ENCODE results near the gene TGFBI. TPM values are rescaled to one million over a fixed set of nuclear protein-coding genes. Genes with fewer than 3 reads are reported as not detected.

The TGFBI gene
- total RNA-seq, 1 experiment from 2014 or later = 115 TPM

GRCh38 chr5:135997673-135998335 is 31.0 kb upstream of the TGFBI start:
- TF ChIP-seq EZH2 (IDR thresholded peaks at IDR 0.05; ENCODE audit: borderline replicate concordance, low read depth, low read length, poor library complexity, severe bottlenecking) (no peak), CTCF (conservative IDR thresholded peaks at IDR 0.05; ENCODE audit: low read depth, low read length) (no peak)
- Histone ChIP-seq H3K27me3 (replicated peaks; ENCODE audit: insufficient read depth, low read depth, low read length, poor library complexity) (no peaks in the 10 kb centered on the region), H3K4me3 (ENCODE audit: low read depth, low read length, poor library complexity, severe bottlenecking) (no peak overlapping the region), H3K36me3 (ENCODE audit: insufficient read depth, low read length, poor library complexity, severe bottlenecking) (no peaks in the 10 kb centered on the region), H3K27ac (ENCODE audit: low read depth, low read length, poor library complexity, severe bottlenecking) (no peak overlapping the region), H3K4me1 (ENCODE audit: insufficient read depth, low read length, poor library complexity, severe bottlenecking) (peaks cover 40% of the 10 kb centered on the region), H3K9me3 (ENCODE audit: low read depth, low read length, poor library complexity, severe bottlenecking) (no peaks in the 10 kb centered on the region)
- no TSS peak for BruUV-seq (replicated peaks)
- ChIA-PET CTCF (no interaction called here), POLR2A (ENCODE audit: low non-redundant PET) (no interaction called here)
- DNase-seq (ENCODE audit: low spot score) = no peak
- intact Hi-C loops (cut with micrococcal nuclease; ENCODE audit: unreplicated experiment) = no loop called here

GRCh38 chr5:135998889-135999288 is 29.9 kb upstream of the TGFBI start:
- no peaks in the 10 kb centered on the region for H3K36me3 ChIP-seq (ENCODE audit: insufficient read depth, low read length, poor library complexity, severe bottlenecking)
- intact Hi-C loops (cut with micrococcal nuclease; ENCODE audit: unreplicated experiment) = no loop called here
- CTCF ChIA-PET = no interaction called here
- no peak for DNase-seq (ENCODE audit: low spot score)
- H3K4me1 ChIP-seq (ENCODE audit: insufficient read depth, low read length, poor library complexity, severe bottlenecking) = peaks cover 34% of the 10 kb centered on the region
- POLR2A ChIA-PET (ENCODE audit: low non-redundant PET) = no interaction called here
- no peaks in the 10 kb centered on the region for H3K27me3 ChIP-seq (replicated peaks; ENCODE audit: insufficient read depth, low read depth, low read length, poor library complexity)
- no peak overlapping the region for H3K4me3 ChIP-seq (ENCODE audit: low read depth, low read length, poor library complexity, severe bottlenecking)
- no peak overlapping the region for H3K27ac ChIP-seq (ENCODE audit: low read depth, low read length, poor library complexity, severe bottlenecking)
- BruUV-seq (replicated peaks) = no TSS peak
- H3K9me3 ChIP-seq (ENCODE audit: low read depth, low read length, poor library complexity, severe bottlenecking) = no peaks in the 10 kb centered on the region
- TF ChIP-seq CTCF (conservative IDR thresholded peaks at IDR 0.05; ENCODE audit: low read depth, low read length) = no peak

- intact Hi-C loops (cut with micrococcal nuclease; ENCODE audit: unreplicated experiment) = no loop called here
- POLR2A ChIA-PET (ENCODE audit: low non-redundant PET) = no interaction called here
- BruUV-seq (replicated peaks) = no TSS peak
- no peak for DNase-seq (ENCODE audit: low spot score)
- H3K27me3 ChIP-seq (replicated peaks; ENCODE audit: insufficient read depth, low read depth, low read length, poor library complexity) = no peaks in the 10 kb centered on the region
- no peak overlapping the region for H3K27ac ChIP-seq (ENCODE audit: low read depth, low read length, poor library complexity, severe bottlenecking)
- TF ChIP-seq CTCF (conservative IDR thresholded peaks at IDR 0.05; ENCODE audit: low read depth, low read length) (no peak), EZH2 (IDR thresholded peaks at IDR 0.05; ENCODE audit: borderline replicate concordance, low read depth, low read length, poor library complexity, severe bottlenecking) (no peak)
- H3K36me3 ChIP-seq (ENCODE audit: insufficient read depth, low read length, poor library complexity, severe bottlenecking) = no peaks in the 10 kb centered on the region
- CTCF ChIA-PET = no interaction called here
- no peak overlapping the region for H3K4me3 ChIP-seq (ENCODE audit: low read depth, low read length, poor library complexity, severe bottlenecking)
- H3K4me1 ChIP-seq (ENCODE audit: insufficient read depth, low read length, poor library complexity, severe bottlenecking) = peaks cover 27% of the 10 kb centered on the region
- no peaks in the 10 kb centered on the region for H3K9me3 ChIP-seq (ENCODE audit: low read depth, low read length, poor library complexity, severe bottlenecking)
These were observed 29.2 kb upstream of the TGFBI start for GRCh38 chr5:135999406-136000139.
